GM06990 (cell line): Measurements from ENCODE around the gene OPRD1.
A peak's percentile ranks its signal among the peaks of the same experiment; 100 is the strongest.

Experiments used
- DNase-seq: peaks from one replicate; pipeline ENCODE4 v3.0.0-alpha.2; 2011; ENCODE audit not compliant: insufficient read length; ENCODE audit errors: extremely low read depth
- H3K27me3 ChIP-seq: replicated peaks from 2 replicates; pipeline ENCODE4 v1.6.0; 2011; ENCODE audit warnings: low read length; ENCODE audit not compliant: control insufficient read depth, insufficient read depth
- H3K36me3 ChIP-seq: 2 replicates; pipeline ENCODE4 v1.5.1; 2011; ENCODE audit warnings: low read length; ENCODE audit not compliant: control insufficient read depth, insufficient read depth
- H3K4me3 ChIP-seq: replicated peaks from 2 replicates; pipeline ENCODE4 v1.5.1; 2011; ENCODE audit warnings: low read depth, mild to moderate bottlenecking, control low read depth, low read length
- TF ChIP-seq, protein P1 (sequence below): IDR thresholded peaks from 2 replicates; pipeline ENCODE4 v1.5.1; 2011; ENCODE audit warnings: low read length, control low read depth, mild to moderate bottlenecking, inconsistent platforms; ENCODE audit not compliant: insufficient read depth, poor library complexity, severe bottlenecking

OPRD1 gene

DNA sequence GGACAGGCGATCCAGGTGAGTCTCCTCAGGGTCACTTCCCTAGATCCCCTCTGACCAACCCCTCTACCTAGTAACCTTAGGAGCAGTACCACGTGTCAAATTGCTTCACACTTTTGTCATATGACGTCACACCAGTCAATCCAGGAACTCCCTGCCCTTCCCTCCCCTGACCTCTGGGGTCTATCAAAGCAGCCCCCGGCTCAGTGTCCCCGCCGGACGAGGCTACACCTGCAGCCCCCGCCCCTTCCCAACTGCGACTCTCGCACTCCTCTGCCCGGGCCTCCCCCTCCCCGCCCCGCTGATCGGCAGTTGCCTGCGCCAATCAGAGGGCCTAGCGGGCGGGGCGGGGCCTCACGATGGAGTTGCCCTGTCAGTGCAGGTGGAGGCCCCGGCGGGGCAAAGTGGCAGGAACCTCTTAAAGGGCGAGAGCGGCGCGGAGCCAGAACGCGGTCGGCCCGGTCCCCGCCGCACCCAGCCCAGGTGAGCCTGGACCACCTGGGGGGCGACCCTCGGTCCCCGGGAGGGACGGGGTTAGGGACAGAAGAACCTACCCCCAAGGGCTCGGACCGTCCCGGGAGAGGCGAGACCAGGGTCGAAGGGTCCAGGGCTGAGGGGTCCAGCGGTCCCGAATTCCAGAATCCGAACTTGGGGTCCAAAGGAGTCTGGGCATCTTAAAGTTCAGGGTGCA is 74.9 kb downstream of the OPRD1 start:
- no peaks in the 10 kb centered on the region for H3K36me3 ChIP-seq
- peak overlapping the region; percentile 93 for H3K4me3 ChIP-seq
- TF ChIP-seq, protein P1, sequence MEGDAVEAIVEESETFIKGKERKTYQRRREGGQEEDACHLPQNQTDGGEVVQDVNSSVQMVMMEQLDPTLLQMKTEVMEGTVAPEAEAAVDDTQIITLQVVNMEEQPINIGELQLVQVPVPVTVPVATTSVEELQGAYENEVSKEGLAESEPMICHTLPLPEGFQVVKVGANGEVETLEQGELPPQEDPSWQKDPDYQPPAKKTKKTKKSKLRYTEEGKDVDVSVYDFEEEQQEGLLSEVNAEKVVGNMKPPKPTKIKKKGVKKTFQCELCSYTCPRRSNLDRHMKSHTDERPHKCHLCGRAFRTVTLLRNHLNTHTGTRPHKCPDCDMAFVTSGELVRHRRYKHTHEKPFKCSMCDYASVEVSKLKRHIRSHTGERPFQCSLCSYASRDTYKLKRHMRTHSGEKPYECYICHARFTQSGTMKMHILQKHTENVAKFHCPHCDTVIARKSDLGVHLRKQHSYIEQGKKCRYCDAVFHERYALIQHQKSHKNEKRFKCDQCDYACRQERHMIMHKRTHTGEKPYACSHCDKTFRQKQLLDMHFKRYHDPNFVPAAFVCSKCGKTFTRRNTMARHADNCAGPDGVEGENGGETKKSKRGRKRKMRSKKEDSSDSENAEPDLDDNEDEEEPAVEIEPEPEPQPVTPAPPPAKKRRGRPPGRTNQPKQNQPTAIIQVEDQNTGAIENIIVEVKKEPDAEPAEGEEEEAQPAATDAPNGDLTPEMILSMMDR = no peak
- peak; percentile 93 for DNase-seq
- H3K27me3 ChIP-seq = no peaks in the 10 kb centered on the region

DNA sequence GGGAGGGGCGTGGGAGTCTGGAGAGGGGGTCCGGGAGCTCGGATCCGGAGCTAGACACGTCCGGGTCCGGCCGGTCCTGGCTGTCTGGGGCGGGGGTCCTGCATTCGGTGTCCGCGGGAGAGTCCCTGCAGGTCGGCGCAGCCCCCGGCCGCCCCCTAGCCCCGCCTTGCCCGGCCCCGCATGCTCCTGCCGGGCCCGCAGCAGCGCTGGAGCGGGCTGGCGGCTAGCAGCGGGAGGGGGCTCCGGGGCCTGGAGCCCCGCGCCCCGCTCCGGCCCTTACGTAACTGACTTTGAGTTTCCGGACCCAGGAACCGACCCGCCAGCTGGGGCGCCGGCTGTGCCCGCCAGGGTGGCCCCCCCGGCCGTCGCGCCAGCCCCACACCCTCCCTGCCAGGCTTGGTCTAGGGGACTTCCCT is 75.5 kb downstream of the OPRD1 start:
- TF ChIP-seq, protein P1 = no peak
- H3K27me3 ChIP-seq = no peaks in the 10 kb centered on the region
- peak; percentile 63 for DNase-seq
- H3K4me3 ChIP-seq = peak overlapping the region; percentile 93
- no peaks in the 10 kb centered on the region for H3K36me3 ChIP-seq

DNA sequence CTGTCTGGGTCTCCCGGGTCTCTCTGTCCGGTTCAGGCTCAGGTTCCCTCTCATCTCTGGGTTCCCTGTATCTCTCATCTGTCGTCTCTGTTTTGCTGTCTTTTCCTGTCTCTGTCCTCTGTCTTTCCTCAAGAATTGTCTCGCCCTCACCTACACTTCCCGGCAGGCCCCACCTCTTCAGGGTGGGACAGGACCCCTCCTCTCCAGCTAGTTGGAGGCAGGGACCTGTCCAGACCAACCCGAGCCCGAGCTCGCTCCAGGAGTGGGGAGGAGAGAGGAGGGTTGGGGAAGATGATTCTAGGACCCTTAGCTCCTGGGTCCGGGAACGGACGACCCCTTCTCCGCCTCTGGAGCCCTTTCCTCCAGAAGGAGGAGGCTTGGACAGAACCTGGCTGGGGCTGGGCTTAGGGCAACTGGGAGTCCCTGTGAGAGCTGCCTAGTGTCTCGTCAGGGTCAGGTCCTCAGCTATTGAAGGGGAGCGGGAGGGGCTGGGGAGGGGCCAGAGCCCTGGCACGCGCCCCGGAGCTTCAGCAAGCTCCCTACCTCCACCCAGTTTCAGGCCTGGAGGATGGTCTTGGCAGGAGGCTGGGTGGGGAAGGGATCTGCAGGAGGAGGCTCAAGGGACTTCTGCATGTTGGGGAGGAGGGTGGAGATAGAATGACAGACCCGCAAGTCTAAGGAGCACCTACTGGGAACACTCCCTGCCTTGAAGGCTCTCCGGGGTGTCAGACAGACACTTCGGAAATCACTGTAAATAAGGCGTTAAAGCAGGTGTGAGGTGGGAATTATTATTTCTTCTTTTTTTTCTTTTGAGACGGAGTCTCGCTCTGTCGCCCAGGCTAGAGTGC is 76.1 kb downstream of the OPRD1 start:
- no peak for DNase-seq
- TF ChIP-seq, protein P1 = no peak
- Histone ChIP-seq H3K36me3 (no peaks in the 10 kb centered on the region), H3K4me3 (peak overlapping the region; percentile 93), H3K27me3 (no peaks in the 10 kb centered on the region)

DNA sequence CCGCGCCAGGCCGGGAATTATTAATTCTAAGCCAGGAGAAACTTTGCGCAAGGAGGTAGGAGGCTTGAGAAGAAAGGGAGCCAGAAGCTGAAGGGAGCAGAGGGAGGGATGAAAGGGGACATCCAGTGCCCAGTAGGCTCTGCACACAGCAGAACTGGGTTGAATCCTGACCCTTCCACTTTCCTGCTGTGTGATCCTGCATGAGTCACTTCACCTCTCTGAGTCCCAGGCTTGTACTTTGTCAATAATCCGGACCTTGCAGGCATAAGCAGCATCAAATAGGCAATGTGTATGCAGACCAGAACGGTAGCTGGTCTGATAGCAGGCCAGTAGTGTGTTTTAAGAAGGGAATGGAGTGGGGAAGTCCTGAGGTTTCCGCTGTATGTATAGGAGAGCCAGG is 76.9 kb downstream of the OPRD1 start:
- DNase-seq = no peak
- H3K36me3 ChIP-seq = no peaks in the 10 kb centered on the region; the same call in 1 of the 2 replicates
- H3K4me3 ChIP-seq = no peak overlapping the region
- H3K27me3 ChIP-seq = no peaks in the 10 kb centered on the region
- TF ChIP-seq, protein P1 = no peak

DNA sequence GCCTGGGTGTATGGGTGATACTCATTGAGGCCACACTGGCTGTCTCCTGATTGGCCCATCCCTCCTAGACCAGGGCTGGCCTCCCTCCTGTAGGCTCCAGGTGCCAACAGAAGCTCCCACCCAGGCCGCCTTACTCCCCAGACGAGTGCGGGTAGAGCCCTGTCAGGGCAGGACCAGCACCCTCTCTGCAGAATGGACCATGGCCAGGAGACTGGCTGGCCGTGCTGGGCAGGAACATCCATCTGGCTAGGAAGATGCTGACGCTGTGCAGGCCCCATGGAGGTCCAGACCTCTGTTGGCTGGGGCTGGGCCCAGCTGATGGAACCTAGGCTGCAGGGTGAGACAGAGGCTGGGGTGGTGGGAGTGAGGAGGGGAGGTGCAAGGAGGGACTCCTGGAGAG is 77.4 kb downstream of the OPRD1 start:
- Histone ChIP-seq H3K4me3 (no peak overlapping the region), H3K36me3 (no peaks in the 10 kb centered on the region; the same call in 1 of the 2 replicates), H3K27me3 (no peaks in the 10 kb centered on the region)
- DNase-seq = no peak
- TF ChIP-seq, protein P1 = no peak
